Tibial nerve (tissue), 4 donors: Measurements from ENCODE around the gene ACKR2.

ENCODE experiments used
- EP300 ChIP-seq, 2 donors: sonication (generic); formaldehyde crosslinking; IDR thresholded peaks; one replicate each; pipeline ENCODE4 v1.6.1; 2017; ENCODE audit warnings: antibody characterized with exemption in 2 of 2, mild to moderate bottlenecking in 1 of 2
- POLR2A ChIP-seq, 2 donors: fragments of 450-650 bp; IDR thresholded peaks; one replicate each; pipeline ENCODE4 v1.6.1; 2017; ENCODE audit warnings: antibody characterized with exemption in 2 of 2, mild to moderate bottlenecking in 2 of 2, moderate library complexity in 2 of 2
- TF ChIP-seq, protein P1 (sequence below), 5 experiments: fragments of 200-600 bp in 3 of 5; fragments of 450-650 bp in 2 of 5; sonication (generic) in 3 of 5; IDR thresholded peaks; one replicate each; pipeline ENCODE4 v1.5.1; 2016 to 2019; ENCODE audit warnings: antibody characterized with exemption in 5 of 5, mild to moderate bottlenecking in 3 of 5, moderate library complexity in 2 of 5

DNA sequence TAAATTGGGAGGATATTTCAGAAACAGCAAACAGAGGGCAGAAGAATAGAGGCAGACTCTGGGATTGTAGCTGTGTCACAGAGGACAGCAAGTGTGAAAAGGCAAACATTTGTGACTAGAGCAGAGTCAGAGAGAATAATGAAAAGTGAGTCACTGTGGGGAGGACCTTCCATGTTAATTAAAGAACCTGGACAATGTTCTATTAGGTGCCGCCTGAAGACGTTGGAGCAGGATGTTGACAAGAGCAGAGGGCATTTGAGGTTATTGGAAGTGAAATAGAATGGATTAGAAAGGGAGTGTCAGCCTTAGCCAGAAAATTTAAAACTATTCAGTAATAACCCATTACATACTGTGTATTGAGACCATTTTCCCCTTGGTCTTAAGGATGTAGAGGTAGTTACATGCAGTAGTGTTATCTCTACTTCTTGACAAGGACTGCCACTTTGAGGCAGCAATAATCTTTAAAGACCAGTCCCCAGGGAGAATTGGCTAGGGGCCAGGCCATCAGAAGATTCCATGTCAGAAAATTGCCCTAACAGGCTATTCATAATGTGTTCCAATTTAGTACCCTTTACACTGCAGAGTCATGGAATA, 5.8 kb downstream of the ACKR2 start:
- TF ChIP-seq, protein P1, sequence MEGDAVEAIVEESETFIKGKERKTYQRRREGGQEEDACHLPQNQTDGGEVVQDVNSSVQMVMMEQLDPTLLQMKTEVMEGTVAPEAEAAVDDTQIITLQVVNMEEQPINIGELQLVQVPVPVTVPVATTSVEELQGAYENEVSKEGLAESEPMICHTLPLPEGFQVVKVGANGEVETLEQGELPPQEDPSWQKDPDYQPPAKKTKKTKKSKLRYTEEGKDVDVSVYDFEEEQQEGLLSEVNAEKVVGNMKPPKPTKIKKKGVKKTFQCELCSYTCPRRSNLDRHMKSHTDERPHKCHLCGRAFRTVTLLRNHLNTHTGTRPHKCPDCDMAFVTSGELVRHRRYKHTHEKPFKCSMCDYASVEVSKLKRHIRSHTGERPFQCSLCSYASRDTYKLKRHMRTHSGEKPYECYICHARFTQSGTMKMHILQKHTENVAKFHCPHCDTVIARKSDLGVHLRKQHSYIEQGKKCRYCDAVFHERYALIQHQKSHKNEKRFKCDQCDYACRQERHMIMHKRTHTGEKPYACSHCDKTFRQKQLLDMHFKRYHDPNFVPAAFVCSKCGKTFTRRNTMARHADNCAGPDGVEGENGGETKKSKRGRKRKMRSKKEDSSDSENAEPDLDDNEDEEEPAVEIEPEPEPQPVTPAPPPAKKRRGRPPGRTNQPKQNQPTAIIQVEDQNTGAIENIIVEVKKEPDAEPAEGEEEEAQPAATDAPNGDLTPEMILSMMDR (IDR thresholded peaks at IDR 0.05): no peak
- TF ChIP-seq POLR2A (IDR thresholded peaks at IDR 0.05) (no peak), EP300 (IDR thresholded peaks at IDR 0.05) (no peak)
